Hematopoietic multipotent progenitor cell treated with erythropoietin and hydrocortisone succinate and interleukin-3 and kit ligand, for 17 days (in vitro differentiated cells): ENCODE measurements around the gene EHMT1.
"Not testable (repeated sequence)": the region's sequence is repeated elsewhere in the genome, so short reads cannot be mapped to it uniquely, and the experiment has no call there.

Experiments used
- DNase-seq: peaks from one replicate; pipeline ENCODE4 v3.0.0-alpha.2; 2015; ENCODE audit warnings: low spot score

EHMT1 gene

DNA sequence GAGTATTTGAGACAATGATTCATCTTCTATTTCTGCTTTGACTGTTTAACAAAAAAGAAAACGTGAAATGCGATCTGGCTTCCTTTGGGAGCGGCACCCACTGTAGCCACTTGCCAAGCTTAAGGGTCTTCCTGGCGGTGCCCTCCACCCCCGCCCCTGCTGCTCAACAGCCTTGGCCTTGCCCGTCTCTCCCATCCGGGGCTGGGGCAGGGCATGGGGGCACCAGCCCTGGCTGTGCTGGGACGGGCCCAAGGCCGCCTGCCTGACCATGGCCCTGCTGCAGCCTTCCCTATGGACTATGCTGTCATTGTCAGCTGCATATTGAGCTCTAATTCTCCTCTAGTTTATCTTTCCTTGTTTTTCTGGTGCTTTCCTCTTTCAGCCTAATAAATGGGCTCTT is 143.0 kb downstream of the EHMT1 start:
- no peak for DNase-seq

DNA sequence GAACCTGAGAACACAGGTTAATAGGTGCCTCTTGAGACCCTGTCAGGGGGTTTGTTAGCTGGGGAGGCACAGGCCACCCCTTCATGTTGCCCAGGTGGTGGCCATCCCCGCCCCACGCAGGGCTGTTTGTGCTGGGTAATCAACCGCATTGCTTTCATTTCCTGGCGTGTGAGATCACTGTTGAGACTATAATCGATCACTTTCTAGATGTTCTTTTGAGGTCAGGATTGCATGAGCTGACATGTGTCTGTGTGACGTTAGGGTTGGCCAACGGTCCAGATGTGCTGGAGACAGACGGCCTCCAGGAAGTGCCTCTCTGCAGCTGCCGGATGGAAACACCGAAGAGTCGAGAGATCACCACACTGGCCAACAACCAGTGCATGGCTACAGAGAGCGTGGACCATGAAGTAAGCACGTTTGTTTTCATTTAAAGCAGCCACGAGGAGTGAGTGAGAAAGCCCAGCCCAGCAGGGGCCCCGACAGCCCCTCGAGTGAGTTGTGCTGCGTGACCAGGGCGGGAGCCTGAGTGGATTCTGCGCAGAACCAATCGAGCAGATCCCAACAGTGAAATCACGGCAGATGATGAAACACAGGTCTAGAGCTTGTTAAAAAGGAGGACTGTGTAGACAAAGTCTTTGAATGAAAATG is 143.7 kb downstream of the EHMT1 start:
- no peak for DNase-seq

DNA sequence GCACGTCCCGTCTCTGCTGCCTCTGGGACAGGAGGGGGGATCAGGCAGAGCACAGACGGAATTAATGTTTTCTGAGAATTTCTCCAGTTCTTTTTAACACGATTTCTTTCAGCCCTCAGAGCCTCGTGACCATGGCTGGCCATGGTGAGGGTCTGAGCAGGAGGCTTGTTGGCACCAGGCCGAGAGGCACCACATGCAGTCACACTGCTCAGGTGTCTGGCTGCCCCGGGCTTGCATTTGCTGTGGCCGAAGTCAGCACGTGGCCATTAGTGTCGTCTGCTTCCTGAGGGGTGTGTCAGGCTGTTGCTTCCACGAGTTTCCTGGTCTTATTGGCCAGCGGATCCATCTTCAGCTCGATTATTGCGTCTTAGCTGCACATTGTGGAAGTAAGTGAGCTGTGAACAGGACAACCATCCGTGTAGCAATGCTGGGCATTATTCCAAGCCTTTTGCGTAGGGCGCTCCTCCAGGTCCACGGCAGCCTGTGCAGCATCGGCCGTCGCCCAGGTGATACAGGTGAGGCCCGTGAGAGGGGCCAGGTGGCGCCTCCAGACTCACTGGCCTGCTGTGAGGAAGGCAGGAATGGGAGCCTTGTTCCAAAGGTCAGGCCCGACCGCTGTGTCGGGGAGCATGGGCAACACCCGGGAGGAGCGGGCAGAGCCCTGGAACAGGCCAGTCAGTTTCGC is 144.6 kb downstream of the EHMT1 start:
- DNase-seq, result no peak

DNA sequence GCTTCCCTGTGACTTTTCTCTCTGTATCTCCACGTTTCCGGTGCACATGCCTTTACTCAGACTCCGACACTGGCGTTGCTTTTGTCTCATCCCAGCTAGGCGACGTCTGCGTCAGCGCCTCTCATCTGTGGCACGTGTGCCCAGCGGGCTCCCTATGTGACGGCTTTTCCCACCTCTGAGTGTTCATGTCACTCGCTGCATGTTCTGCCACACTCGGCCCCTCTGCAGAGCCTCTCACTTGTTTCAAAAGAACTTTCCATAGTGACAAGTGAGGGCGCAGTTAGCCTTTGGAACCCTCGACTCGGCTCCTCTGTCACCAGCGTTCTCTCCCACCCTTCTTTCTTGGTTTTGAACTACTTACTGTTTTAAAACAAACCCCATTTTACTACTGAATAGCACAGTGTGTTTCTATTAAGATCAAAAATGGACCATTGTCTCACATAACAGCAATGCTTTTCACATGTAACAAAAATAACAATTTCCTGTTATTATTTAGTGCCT is 145.4 kb downstream of the EHMT1 start:
- no peak for DNase-seq

DNA sequence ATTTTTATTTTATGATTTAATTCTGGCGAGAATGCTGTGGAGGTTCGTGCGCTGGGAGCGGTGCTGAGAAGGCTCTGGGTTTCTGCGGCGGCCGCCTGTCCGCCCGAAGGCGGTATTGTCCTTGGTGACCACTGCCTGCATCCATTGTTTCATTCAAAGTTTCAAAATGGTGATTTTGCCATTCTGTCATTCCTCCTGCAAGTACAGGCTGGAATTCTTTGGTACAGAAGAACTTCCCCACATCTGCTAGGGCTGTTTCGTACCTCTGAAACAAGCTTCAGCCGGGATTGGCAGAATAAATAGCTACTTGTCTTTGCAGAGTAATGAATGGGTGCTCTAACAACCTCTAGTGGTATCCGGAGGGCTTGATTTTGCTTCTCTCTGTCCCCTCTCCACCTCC is 146.2 kb downstream of the EHMT1 start:
- no peak for DNase-seq

DNA sequence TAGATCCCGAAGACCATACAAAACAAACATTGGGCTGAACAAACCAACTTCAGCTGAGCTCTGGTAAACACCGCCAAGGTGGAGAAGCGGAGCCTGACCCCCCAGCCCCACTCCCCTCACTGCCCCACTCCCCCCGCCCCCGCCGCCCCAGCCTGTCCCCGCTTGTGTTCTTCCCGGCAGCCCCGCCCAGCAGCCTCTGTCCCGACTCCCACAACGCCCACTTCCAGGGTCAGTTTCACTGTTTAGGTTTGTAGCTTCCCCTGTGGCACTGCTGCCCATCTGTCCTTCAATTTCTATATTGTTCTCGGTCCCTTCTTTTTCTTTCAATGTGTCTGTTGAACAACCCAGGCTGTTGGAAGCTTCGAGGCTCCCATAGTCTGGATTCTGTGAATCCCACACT is 146.7 kb downstream of the EHMT1 start:
- DNase-seq, result no peak

DNA sequence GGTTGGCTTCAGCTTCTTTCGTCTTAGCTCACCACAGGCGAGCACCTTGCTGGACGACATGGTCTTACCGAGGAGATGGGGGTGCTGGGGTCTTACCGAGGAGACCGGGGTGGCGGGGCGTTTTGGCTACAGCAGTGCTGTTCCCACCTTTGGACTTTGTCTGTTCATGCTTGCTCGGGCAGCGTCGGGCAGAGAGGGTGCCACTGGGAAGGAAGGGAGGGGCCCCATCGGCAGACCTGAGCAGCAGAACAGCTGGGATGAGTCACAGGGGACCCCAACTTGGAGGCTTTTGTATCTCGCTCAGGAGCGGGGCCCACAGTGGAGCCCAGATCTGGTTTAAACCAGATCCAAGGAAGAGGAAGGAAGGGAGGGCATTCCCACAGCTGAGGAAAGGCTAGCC is 152.8 kb downstream of the EHMT1 start:
- DNase-seq, result no peak

DNA sequence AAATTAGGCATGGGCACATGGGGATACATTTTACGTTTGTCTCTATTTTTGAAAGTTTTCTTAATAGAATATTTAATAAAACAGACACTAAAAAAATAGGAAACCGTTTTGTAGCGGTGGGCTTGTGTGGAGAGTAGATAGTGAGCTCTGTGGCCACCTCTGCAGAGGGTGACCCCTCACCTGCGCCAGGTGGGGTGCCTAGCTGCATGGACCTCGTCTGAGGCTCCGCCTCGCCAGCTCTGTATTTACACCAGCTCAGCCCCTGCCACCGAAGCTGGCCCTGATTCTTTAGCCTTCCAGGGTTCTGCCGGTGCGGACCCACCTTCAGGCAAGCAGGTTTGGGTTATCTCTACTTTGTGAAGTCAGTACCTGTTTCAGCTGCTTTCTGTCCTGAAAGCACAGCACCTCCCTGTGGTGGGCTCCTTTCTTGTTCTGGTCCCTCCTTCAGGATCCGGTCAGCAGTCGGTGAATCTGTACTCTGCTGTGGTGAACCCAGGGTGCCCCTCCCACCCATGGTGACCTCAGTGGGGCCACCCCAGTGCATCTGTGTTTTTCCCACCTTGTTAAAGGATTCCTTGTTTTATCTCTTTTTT is 153.6 kb downstream of the EHMT1 start:
- DNase-seq, result no peak

DNA sequence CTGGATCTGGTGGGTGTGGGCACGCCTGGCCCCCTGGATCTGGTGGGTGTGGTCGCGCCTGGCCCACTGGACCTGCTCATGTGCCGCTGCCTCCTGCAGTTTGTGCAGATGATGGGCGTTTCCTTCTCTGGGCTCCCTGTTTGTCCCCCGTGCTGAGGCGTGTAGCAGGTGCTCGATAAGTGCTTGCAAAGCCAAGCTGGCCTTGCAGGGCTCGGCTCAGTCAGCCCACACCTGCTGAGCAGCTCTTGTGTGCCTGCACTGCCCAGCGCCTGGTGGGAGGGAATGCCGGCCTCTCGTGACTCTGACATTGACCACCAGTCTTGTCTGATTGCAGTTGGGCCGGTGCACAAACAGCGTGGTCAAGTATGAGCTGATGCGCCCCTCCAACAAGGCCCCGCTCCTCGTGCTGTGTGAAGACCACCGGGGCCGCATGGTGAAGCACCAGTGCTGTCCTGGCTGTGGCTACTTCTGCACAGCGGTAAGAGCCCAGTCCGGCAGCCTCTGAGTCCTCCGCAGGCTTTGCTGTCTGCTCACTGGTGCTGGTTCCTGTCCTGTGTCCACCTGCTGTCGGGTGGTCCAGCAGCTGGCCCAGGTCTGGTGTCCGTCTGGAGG is 156.1 kb downstream of the EHMT1 start:
- no peak for DNase-seq

DNA sequence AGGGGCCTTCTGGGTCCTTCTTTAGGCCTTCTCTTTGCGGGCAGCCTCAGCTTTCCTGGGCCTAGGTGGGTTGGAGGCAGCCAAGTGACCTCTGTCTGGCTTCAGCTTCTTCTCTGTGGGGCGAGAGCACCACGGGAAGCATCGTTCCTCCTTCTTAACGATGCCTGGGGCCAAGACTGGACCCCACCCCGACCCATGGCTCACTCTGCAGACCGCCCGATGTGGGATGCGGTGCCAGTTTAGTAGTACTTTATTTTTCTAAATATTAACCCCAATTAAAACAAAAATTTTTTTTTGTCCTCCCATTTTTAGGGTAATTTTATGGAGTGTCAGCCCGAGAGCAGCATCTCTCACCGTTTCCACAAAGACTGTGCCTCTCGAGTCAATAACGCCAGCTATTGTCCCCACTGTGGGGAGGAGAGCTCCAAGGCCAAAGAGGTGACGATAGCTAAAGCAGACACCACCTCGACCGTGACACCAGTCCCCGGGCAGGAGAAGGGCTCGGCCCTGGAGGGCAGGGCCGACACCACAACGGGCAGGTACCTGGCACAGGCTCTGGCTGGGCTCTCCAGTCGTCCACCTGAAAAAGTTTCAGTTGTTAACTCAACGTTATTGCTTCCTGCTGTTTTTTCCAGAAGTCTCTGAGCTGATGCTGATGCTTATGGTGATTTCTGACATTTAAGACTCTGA is 157.6 kb downstream of the EHMT1 start:
- no peak for DNase-seq

DNA sequence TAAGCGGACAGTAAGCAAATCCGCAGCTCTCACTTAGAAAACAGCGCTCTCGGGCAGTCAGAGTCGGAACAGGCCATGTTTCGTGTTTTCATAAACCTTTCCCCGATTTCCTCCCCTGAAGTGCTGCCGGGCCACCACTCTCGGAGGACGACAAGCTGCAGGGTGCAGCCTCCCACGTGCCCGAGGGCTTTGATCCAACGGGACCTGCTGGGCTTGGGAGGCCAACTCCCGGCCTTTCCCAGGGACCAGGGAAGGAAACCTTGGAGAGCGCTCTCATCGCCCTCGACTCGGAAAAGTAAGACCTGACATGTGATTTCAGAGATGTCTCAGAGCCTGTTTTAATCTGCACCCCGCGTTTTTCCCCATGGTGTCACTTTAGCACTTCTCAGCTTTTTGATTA is 159.0 kb downstream of the EHMT1 start:
- DNase-seq, result no peak

DNA sequence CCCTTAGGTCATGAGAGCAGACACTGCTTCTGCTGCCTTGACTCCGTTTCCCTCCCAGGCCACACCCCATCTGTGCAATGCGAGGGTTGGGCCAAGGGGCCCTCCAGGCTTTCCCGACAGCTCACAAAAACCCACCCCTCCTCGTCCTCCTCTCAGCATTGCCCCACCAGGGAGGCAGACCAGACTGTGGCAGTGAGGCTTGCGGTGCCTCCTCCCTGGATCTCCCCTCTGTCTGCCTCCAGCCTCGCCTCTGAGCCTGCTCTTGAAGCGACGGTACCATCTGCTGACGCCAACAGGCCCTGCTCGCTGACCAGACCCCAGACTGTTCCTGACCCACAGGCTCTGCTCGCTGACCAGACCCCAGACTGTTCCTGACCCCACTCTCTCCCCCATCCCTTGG is 159.5 kb downstream of the EHMT1 start:
- no peak for DNase-seq

DNA sequence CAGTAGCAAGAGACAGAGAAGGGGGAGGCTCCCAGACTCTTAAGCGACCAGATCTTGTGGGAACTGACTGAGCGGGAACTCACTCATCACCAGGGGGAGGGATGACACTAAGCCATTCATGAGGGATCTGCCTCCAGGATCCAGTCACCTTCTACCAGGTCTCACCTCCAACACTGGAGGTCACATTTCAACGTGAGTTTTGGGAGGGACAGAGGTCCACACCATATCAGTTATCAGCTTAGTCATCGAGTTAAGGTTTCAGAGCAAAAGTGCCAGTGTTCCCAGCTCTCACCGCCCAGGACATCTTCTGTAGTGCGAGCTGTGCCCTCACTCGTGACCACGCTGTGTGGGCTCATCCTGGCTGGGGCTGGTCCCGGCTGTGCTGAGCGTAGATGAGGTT is 160.1 kb downstream of the EHMT1 start:
- DNase-seq, result no peak

DNA sequence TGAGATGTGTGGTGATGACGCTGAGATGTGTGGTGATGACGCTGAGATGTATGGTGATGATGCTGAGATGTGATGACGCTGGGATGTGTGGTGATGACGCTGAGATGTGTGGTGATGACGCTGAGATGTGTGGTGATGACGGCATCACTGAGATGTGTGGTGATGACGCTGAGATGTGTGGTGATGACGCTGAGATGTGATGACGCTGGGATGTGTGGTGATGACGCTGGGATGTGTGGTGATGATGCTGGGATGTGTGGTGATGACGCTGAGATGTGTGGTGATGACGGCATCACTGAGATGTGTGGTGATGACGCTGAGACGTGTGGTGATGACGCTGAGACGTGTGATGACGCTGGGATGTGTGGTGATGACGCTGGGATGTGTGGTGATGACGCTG is 161.2 kb downstream of the EHMT1 start:
- DNase-seq, result not testable (repeated sequence)

DNA sequence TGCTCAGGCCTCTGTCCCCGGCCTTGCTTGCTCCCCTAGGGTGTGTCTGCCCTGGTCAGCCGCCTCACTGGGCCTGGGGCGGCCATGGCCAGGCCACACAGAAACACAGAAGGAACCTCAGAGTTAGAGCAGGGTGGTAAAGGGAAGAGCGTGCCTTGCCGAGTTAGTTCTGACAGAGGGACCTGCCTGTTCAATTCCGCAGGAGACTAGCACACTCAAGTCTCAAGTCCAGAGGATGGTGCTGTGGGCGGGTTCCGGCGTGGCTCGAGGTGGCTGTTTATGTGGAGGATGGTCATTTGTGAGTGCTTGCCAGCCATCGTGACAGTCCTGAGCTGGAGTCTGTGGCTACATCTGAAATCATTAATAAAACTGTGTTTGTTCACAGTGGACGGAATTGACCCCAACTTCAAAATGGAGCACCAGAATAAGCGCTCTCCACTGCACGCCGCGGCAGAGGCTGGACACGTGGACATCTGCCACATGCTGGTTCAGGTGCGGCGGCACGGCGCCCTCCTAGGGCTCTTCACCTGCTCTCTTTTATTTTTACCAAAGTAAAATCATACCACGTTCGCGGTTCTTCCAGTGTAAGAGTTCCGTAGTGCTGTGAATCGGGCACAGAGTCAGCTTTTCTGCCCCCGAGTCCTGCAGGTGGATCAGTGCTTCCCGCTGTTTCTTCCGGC is 163.2 kb downstream of the EHMT1 start:
- DNase-seq, result no peak

DNA sequence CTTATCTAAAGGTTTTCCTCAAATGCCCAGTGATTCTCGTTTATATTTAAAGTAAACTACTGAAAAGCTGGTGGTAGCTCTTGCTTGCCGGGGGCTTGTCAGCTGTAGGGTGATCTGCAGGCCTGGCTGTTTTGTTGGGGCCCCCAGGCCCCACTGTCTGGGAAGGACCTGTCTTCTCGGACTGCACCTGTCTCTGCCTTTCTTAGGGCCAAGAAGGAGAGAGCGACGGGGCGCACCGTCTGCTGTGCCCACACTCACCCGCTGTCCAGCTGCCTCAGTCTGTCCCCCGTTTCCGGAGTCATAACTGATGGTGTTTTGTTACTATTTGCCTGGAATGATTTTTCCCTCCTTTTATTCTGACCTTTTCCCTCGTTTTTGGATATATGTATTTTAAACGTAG is 164.7 kb downstream of the EHMT1 start:
- DNase-seq, result no peak

DNA sequence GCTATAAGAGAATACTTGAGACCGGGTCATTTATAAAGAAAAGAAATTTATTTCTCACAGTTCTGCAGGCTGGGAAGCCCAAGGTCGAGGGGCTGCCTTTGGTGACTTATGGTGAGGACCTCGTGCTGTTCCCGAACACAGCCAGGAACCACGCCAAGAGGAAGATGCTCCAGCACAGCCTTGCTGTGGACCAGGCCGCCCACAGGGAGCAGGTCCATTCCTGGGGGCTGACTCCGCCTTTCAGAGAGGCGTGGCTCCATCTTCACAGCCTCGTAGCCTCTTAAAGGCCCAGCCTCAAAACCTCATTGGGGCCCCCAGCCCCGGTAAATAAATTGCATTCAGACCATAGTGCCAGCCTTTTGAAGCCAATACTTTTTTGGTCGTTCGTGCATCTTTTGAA is 165.2 kb downstream of the EHMT1 start:
- DNase-seq, result no peak

DNA sequence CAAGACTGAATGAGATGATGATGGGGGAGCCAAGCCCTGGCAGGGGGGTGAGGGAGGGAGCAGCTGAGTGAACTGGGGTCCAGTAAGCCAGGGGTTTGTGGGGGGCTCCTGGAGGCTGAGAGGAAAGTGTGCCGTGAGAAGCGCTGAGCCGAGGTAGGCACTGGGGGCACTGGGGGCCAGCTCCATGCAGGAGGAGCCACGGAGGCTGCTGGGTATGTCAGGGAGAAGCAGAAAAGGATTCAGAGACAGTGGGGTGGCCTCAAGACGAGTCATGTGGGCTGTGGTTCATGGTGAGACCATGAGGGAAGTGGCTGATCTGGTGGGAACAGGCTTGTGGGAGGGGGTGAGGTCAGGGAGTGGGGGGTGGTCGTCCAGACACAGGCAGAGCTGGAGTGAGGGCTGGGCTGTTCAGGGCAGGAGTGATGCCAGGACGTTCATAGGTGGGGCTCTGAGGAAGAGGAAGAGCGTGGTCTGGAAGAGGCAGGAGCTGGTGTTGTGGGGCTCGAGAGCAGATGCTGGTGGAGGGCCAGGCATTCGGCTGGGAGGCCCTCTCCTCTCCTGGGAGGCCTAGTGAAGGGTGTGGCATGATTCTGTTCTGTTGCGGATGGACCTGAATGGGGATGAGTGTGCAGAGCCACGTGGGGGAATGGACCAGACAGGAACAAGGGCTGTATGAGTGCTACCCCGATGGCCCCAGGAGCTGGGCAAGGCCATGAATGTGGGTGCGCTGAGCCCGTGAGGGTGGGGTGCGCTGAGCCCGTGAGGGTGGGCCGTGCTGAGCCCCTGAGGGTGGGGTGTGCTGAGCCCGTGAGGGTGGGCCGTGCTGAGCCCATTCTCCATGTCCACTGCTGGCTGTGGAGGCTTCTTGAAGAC is 166.1 kb downstream of the EHMT1 start:
- DNase-seq, result no peak

DNA sequence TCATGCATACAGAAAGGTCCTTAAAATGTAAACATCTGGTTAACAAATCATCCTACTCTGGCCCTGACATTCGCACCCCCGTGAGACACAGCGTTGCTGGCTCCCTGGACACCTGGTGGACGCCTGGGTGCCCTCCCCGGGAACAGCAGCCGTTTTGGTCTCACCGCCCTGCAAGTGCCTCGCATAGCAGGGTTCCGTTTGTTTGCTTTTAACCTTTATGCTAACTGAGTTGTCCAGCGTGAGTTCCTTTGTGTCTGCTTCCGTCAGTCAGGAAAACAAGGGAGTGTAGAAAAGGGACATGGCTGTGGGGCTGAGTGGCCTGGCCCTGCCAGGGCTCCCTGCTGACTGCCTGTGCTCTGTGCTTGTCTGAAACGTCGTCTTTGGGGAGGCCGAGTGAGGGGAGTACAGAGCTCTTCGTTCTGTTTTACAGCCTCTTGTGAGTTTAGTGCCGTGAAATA is 166.9 kb downstream of the EHMT1 start:
- DNase-seq, result no peak

DNA sequence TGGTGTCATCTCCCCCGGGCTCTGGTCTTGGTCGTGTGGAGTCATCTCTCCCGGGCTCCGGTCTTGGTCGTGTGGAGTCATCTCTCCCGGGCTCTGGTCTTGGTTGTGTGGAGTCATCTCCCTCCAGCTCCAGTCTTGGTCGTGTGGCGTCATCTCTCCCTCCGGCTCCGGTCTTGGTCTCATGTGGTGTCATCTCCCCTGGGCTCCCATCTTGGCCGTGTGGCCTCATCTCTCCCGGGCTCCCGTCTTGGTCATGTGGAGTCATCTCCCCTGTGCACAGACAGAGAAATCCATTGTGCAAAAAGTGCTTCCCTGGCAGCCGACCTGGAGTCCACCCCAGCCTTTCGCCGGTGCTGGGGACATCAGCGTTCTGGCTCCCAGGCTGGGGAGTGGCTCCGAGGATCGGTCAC is 167.7 kb downstream of the EHMT1 start:
- no peak for DNase-seq

DNA sequence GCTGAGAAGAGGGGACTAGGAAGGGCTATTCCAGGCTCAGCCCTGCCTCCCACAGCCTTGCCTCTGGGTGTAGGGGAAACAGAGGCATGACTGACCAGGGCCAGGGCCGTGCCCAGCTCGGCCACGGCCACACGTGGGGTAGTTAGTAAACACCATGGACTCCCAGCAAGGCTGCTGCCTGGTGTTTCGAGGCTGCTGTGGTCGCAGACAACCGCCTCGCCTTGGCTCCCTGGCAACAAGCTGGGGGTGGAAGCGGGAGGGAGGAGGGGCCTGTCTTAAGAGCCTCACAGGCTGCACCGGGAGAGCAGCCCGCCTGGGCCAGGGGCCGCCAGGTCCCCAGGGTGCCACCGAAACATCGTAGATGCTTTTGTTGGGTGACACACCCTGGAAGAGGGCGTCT is 168.6 kb downstream of the EHMT1 start:
- no peak for DNase-seq
